ENCODE results near the gene INAFM2. TPM values are rescaled to one million over a fixed set of nuclear protein-coding genes. Genes with fewer than 3 reads are reported as not detected.

INAFM2 gene
- polyA plus RNA-seq, 1 donor from 2014 or later = 14.8 TPM

GRCh38 chr15:40280260-40281056 lies 43.0 kb upstream of the INAFM2 start:
- peak overlapping the region; percentile 27 for H3K9ac ChIP-seq (ENCODE audit: low read length)
- peak overlapping the region; percentile 38 for H3K4me2 ChIP-seq (ENCODE audit: low read length)
- no peak overlapping the region for H3K27ac ChIP-seq (ENCODE audit: low read length)
- H3K79me2 ChIP-seq (replicated peaks; ENCODE audit: insufficient read depth, low read length) = no peaks in the 10 kb centered on the region
- H3K9me3 ChIP-seq (ENCODE audit: low read length) = no peaks in the 10 kb centered on the region
- no peaks in the 10 kb centered on the region for H3F3A ChIP-seq (ENCODE audit: insufficient read depth, low read length, poor library complexity, severe bottlenecking)
- TF ChIP-seq CTCF (IDR thresholded peaks at IDR 0.05; ENCODE audit: poor library complexity, severe bottlenecking) (no peak), EZH2 (IDR thresholded peaks at IDR 0.05; ENCODE audit: borderline replicate concordance, insufficient read depth, low read length, poor library complexity, severe bottlenecking) (no peak), SMC3 (conservative IDR thresholded peaks at IDR 0.05; ENCODE audit: poor library complexity) (peak; percentile 29)
- no peaks in the 10 kb centered on the region for H4K20me1 ChIP-seq (ENCODE audit: insufficient read depth)
- H3K9me2 ChIP-seq (ENCODE audit: insufficient read depth, low read length) = no peaks in the 10 kb centered on the region
- no peak overlapping the region for H2AFZ ChIP-seq (ENCODE audit: low read depth, low read length)
- peaks cover 62% of the 10 kb centered on the region for H3K27me3 ChIP-seq (ENCODE audit: insufficient read depth, low read depth, low read length)
- H3K36me3 ChIP-seq (ENCODE audit: insufficient read depth, low read length) = no peaks in the 10 kb centered on the region
- peak overlapping the region; percentile 55 for H3K4me3 ChIP-seq (ENCODE audit: low read length)

- Histone ChIP-seq H3K9me2 (ENCODE audit: insufficient read depth, low read length) (no peaks in the 10 kb centered on the region), H3K4me3 (ENCODE audit: low read length) (no peak overlapping the region), H3K27me3 (ENCODE audit: insufficient read depth, low read depth, low read length) (peaks cover 62% of the 10 kb centered on the region), H3K4me2 (ENCODE audit: low read length) (no peak overlapping the region), H2AFZ (ENCODE audit: low read depth, low read length) (no peak overlapping the region), H3K9ac (ENCODE audit: low read length) (peak overlapping the region; percentile 27), H4K20me1 (ENCODE audit: insufficient read depth) (no peaks in the 10 kb centered on the region), H3K36me3 (ENCODE audit: insufficient read depth, low read length) (no peaks in the 10 kb centered on the region), H3K27ac (ENCODE audit: low read length) (no peak overlapping the region), H3K9me3 (ENCODE audit: low read length) (no peaks in the 10 kb centered on the region), H3K79me2 (replicated peaks; ENCODE audit: insufficient read depth, low read length) (no peaks in the 10 kb centered on the region), H3F3A (ENCODE audit: insufficient read depth, low read length, poor library complexity, severe bottlenecking) (no peaks in the 10 kb centered on the region)
- TF ChIP-seq EP300 (conservative IDR thresholded peaks at IDR 0.05; ENCODE audit: poor library complexity, severe bottlenecking) = no peak
- no peak for TF ChIP-seq EZH2 (IDR thresholded peaks at IDR 0.05; ENCODE audit: borderline replicate concordance, insufficient read depth, low read length, poor library complexity, severe bottlenecking)
- TF ChIP-seq MXI1 (conservative IDR thresholded peaks at IDR 0.05; ENCODE audit: poor library complexity, severe bottlenecking) = no peak
- TF ChIP-seq CTCF (IDR thresholded peaks at IDR 0.05; ENCODE audit: poor library complexity, severe bottlenecking) = no peak
Observed at GRCh38 chr15:40281057-40281800, 42.3 kb upstream of the INAFM2 start.

GRCh38 chr15:40281801-40282146 lies 41.7 kb upstream of the INAFM2 start:
- H3F3A ChIP-seq (ENCODE audit: insufficient read depth, low read length, poor library complexity, severe bottlenecking) = no peaks in the 10 kb centered on the region
- H3K4me3 ChIP-seq (ENCODE audit: low read length) = peak overlapping the region; percentile 63
- TF ChIP-seq POLR2AphosphoS5 (IDR thresholded peaks at IDR 0.05) (no peak), MXI1 (conservative IDR thresholded peaks at IDR 0.05; ENCODE audit: poor library complexity, severe bottlenecking) (no peak), SMC3 (conservative IDR thresholded peaks at IDR 0.05; ENCODE audit: poor library complexity) (no peak), EZH2 (IDR thresholded peaks at IDR 0.05; ENCODE audit: borderline replicate concordance, insufficient read depth, low read length, poor library complexity, severe bottlenecking) (no peak), RAD21 (conservative IDR thresholded peaks at IDR 0.05) (no peak), TAF1 (IDR thresholded peaks at IDR 0.05; ENCODE audit: low read depth) (no peak), REST (IDR thresholded peaks at IDR 0.05; ENCODE audit: borderline replicate concordance) (no peak), EP300 (conservative IDR thresholded peaks at IDR 0.05; ENCODE audit: poor library complexity, severe bottlenecking) (no peak), CTCF (IDR thresholded peaks at IDR 0.05; ENCODE audit: poor library complexity, severe bottlenecking) (no peak)
- H4K20me1 ChIP-seq (ENCODE audit: insufficient read depth) = no peaks in the 10 kb centered on the region
- no peaks in the 10 kb centered on the region for H3K9me3 ChIP-seq (ENCODE audit: low read length)
- H3K9me2 ChIP-seq (ENCODE audit: insufficient read depth, low read length) = no peaks in the 10 kb centered on the region
- H3K79me2 ChIP-seq (replicated peaks; ENCODE audit: insufficient read depth, low read length) = no peaks in the 10 kb centered on the region
- no peak overlapping the region for H3K9ac ChIP-seq (ENCODE audit: low read length)
- H3K36me3 ChIP-seq (ENCODE audit: insufficient read depth, low read length) = no peaks in the 10 kb centered on the region
- no peak overlapping the region for H3K27ac ChIP-seq (ENCODE audit: low read length)
- H3K27me3 ChIP-seq (ENCODE audit: insufficient read depth, low read depth, low read length) = peaks cover 62% of the 10 kb centered on the region
- no peak overlapping the region for H3K4me2 ChIP-seq (ENCODE audit: low read length)
- H2AFZ ChIP-seq (ENCODE audit: low read depth, low read length) = no peak overlapping the region
